Measurements from ENCODE around the gene BABAM2. TPM values are rescaled to one million over a fixed set of nuclear protein-coding genes. Genes with fewer than 3 reads are reported as not detected.

BABAM2 gene
- polyA plus RNA-seq, 3 donors: 33.2 to 52.8 (median 49.3) TPM

GRCh38 chr2:28345619-28346018, 455.1 kb downstream of the BABAM2 start:
- intact Hi-C loops (cut with micrococcal nuclease): no loop called here
- 95% methylated on average over 4 of the region's 8 CpGs for WGBS (ENCODE audit: insufficient coverage)
- no peak overlapping the region for H2AFZ ChIP-seq (ENCODE audit: insufficient read depth, low read depth, low read length, poor library complexity, severe bottlenecking)
- Mint-ChIP-seq H3K36me3 (no peaks in the 10 kb centered on the region), H3K4me1 (peaks cover 29% of the 10 kb centered on the region), H3K9me3 (no peaks in the 10 kb centered on the region), H3K27me3 (ENCODE audit: low read depth in 3 of 3) (peaks cover 4 to 7% (median 4%) of the 10 kb centered on the region in 3 donors), H3K27ac (peak overlapping the region in 1 of 7 donors; percentile 66), H3K4me3 (no peak overlapping the region)
- no peak overlapping the region for H3K9ac ChIP-seq (ENCODE audit: insufficient read depth, low read length, poor library complexity, severe bottlenecking)
- no peaks in the 10 kb centered on the region for H3K27me3 ChIP-seq (ENCODE audit: control insufficient read depth in 2 of 2, insufficient read depth in 2 of 2, low read length in 2 of 2)
- no peaks in the 10 kb centered on the region for H3K79me2 ChIP-seq (ENCODE audit: insufficient read depth, low read length)
- H3K27ac ChIP-seq (ENCODE audit: low read depth in 1 of 2, low read length in 2 of 2): no peak overlapping the region
- no peak for DNase-seq
- H3K4me1 ChIP-seq (ENCODE audit: control insufficient read depth in 1 of 2, insufficient read depth in 2 of 2, low read length in 2 of 2): peaks cover 29 to 35% of the 10 kb centered on the region in 2 donors
- H3K36me3 ChIP-seq (replicated peaks in 1 of 2; ENCODE audit: control insufficient read depth in 1 of 2, insufficient read depth in 2 of 2, low read length in 2 of 2): no peaks in the 10 kb centered on the region
- no peak for TF ChIP-seq CTCF (IDR thresholded peaks at IDR 0.05)
- no peak overlapping the region for H3K4me3 ChIP-seq (replicated peaks in 1 of 3; ENCODE audit: low read depth in 2 of 3, low read length in 3 of 3)
- no peaks in the 10 kb centered on the region for H3K9me3 ChIP-seq (replicated peaks in 1 of 2; ENCODE audit: control insufficient read depth in 1 of 2, insufficient read depth in 1 of 2, low read length in 2 of 2)
- no peak overlapping the region for H3K4me2 ChIP-seq (replicated peaks; ENCODE audit: extremely low read depth, low read length, poor library complexity, severe bottlenecking)
- no peaks in the 10 kb centered on the region for H4K20me1 ChIP-seq (ENCODE audit: insufficient read depth, low read length)

- no peaks in the 10 kb centered on the region for H3K79me2 ChIP-seq (ENCODE audit: insufficient read depth, low read length)
- 100% methylated on average over 6 of the region's 6 CpGs for WGBS (ENCODE audit: insufficient coverage)
- intact Hi-C loops (cut with micrococcal nuclease): no loop called here
Measured at GRCh38 chr2:28346587-28346986, 456.1 kb downstream of the BABAM2 start.

More at GRCh38 chr2:28346587-28346986, 456.1 kb downstream of the BABAM2 start:
- H3K4me2 ChIP-seq (replicated peaks; ENCODE audit: extremely low read depth, low read length, poor library complexity, severe bottlenecking): no peak overlapping the region
- peaks cover 29 to 32% of the 10 kb centered on the region in 2 donors for H3K4me1 ChIP-seq (ENCODE audit: control insufficient read depth in 1 of 2, insufficient read depth in 2 of 2, low read length in 2 of 2)
- H4K20me1 ChIP-seq (ENCODE audit: insufficient read depth, low read length): no peaks in the 10 kb centered on the region
- no peaks in the 10 kb centered on the region for H3K36me3 ChIP-seq (replicated peaks in 1 of 2; ENCODE audit: control insufficient read depth in 1 of 2, insufficient read depth in 2 of 2, low read length in 2 of 2)
- H3K9ac ChIP-seq (ENCODE audit: insufficient read depth, low read length, poor library complexity, severe bottlenecking): no peak overlapping the region
- H3K4me3 Mint-ChIP-seq: no peak overlapping the region
- H3K4me3 ChIP-seq (replicated peaks in 1 of 3; ENCODE audit: low read depth in 2 of 3, low read length in 3 of 3): no peak overlapping the region
- no peak for DNase-seq
- H3K27me3 ChIP-seq (ENCODE audit: control insufficient read depth in 2 of 2, insufficient read depth in 2 of 2, low read length in 2 of 2): no peaks in the 10 kb centered on the region
- H3K36me3 Mint-ChIP-seq: no peaks in the 10 kb centered on the region
- no peaks in the 10 kb centered on the region for H3K9me3 Mint-ChIP-seq
- no peak for TF ChIP-seq CTCF (IDR thresholded peaks at IDR 0.05)
- no peak overlapping the region for H2AFZ ChIP-seq (ENCODE audit: insufficient read depth, low read depth, low read length, poor library complexity, severe bottlenecking)
- H3K27ac ChIP-seq (ENCODE audit: low read depth in 1 of 2, low read length in 2 of 2): no peak overlapping the region
- H3K4me1 Mint-ChIP-seq: peaks cover 26% of the 10 kb centered on the region
- peak overlapping the region in 2 of 7 donors; percentile 15 to 26 for H3K27ac Mint-ChIP-seq
- H3K27me3 Mint-ChIP-seq (ENCODE audit: low read depth in 3 of 3): peaks cover 4 to 11% (median 6%) of the 10 kb centered on the region in 3 donors
- no peaks in the 10 kb centered on the region for H3K9me3 ChIP-seq (replicated peaks in 1 of 2; ENCODE audit: control insufficient read depth in 1 of 2, insufficient read depth in 1 of 2, low read length in 2 of 2)
